DMS114 treated with DMSO at 0.1 percent for 48 hours (cell line): Measurements from ENCODE around the gene TFCP2L1.

ENCODE experiments used
- DNase-seq: peaks from one replicate; lab custom pipeline; 2025; ENCODE audit not compliant: unreplicated experiment; lab: John Stamatoyannopoulos, UW

TFCP2L1 gene

DNA sequence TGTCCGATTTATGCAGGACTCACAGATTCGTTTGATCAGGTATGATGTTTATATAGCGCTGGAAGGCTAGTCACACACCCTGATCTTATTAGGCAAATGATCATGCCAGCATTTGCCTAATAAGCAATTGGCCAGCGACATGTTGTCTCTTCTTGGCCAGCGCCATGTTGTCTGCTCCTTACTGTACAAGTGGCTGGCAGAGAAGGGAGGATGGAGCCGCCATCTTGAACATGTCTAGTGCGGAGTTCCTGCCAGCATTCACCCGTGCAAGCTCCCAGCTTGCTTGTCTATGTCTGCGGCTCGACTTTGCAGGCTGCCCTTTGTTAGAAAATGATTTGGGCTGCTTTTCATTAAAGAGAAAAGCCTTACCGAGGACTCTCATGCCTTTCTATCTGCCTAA, 106.3 kb downstream of the TFCP2L1 start:
- no peak for DNase-seq

DNA sequence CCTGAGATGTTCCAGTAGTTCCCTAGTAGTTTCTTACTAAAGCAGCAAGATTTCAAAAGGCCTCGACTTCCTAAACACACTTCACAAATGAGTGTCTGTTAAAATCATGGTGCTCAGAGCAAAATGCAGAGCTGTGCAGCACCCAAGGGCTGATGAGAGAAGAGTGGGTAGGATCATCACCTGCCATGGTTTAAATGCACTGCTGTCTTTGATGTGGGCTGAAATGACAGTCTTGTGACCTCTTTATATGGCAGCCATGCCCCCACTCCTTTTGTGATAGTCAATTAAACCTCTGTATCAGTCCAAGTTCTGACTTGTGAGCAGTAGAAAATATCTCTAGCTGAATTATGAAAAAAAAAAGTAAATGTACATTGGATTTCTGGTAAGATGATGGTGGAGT, 107.1 kb downstream of the TFCP2L1 start:
- no peak for DNase-seq

DNA sequence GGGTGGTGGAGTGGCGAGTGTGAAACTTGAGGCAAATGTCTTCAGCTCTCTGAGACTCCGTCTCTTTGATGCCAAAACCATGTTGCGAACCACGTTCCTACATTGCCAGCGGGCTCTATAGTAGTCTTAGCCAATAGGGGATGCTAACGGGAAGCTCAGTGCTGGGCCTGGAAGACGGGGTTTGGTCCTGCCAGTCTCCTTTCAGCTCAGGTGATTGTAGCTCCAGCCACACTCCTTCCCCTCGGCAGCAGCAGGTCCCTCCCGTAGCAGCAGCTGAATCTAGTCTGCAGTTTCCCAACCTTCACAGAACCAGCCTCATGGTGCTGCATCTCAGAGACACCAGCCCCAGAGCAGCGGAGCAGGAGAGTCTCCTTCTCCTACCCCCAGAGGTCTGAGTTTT, 109.7 kb downstream of the TFCP2L1 start:
- no peak for DNase-seq

DNA sequence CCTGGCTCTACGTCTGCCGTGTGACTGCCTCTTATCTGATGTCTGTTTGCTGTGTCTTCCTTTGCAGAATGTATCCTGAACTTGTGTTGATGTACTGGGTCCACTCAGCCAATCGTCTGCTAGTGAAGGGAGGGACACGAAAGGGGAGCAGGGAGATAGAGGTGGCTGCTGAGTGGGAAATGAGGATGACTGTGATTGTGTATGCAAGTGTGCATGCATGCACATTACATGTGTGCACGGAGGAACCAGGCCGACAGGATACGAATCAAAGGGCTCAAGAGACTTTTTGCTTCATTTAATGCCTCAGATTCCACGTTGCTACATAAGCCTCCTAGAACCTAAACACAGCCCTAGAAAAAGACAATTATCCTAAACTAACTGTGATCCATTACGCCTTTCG, 111.2 kb downstream of the TFCP2L1 start:
- no peak for DNase-seq

DNA sequence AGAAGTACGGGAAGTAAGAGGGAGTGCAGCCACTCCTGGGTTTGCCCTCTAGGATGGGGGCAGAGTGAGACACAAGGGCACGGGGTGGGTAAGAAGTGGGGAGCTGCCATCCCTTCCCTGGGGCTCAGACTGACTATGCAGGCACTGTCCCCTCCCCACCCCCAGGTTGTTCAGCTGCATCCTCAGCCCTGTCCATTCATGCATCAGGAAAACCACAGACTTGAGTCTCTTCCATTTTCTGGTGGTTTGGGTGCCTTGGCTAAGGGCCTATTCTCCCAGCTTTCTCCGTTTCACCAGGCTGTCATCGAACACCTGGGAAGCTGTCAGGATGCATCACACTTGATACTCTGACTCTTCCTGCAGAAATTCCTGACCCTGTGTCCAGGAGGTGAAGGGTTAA, 111.9 kb downstream of the TFCP2L1 start:
- no peak for DNase-seq

- DNase-seq: no peak
These were observed 112.5 kb downstream of the TFCP2L1 start for GRCh38 chr2:121172456-121172855.

- no peak for DNase-seq
These were observed 113.3 kb downstream of the TFCP2L1 start for GRCh38 chr2:121171625-121172119.

DNA sequence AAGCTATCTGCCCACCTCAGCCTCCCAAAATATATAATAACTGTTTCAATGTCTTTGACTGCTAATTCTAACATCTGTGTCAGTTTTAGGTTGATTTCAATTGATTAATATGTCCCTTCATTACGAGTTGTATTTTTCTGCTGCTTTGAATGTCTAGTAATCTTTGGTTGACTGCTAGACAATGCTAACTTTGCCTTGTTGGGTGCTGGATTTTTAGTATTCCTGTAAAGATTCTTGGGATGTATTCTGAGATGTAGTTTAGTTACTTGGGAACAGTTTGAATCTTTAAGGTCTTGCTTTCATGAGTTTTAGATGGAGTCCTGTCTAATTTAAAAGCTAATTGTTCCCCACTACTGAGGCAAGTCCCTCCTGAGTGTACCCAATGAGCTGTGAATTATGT, 114.4 kb downstream of the TFCP2L1 start:
- DNase-seq: no peak

DNA sequence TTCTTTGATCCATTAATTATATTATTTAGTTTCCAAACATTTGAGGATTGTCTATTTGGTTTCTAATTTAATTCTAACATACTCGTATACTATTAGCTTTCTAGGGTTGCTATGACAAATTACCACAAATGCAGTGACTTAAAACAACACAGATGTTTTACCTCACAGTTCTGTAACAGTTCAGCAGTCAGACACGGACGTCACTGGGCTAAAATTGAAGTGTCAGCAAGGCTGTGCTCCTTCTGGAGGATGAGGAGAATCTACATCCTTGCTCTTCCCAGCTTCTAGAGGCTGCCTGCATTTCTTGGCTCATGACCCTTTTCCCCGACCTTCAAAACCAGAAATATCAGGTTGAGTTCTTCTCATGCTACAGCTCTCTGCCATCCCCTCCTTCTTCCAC, 117.6 kb downstream of the TFCP2L1 start:
- no peak for DNase-seq
